DND-41 (cell line): ENCODE measurements around the gene DEAF1.
"Not testable (repeated sequence)": the region's sequence is repeated elsewhere in the genome, so short reads cannot be mapped to it uniquely, and the experiment has no call there.

ENCODE experiments used
- ATAC-seq: fragments of 200-7000 bp; cut with Tn5 transposase; 3 replicates; pipeline ENCODE4 v1.9.1; 2021; ENCODE audit warnings: low read depth; ENCODE audit not compliant: insufficient read depth
- DNase-seq: peaks from one replicate; pipeline ENCODE4 v3.0.0-alpha.2; 2020
- H2AFZ ChIP-seq: 2 replicates; pipeline ENCODE4 v1.6.0; 2012; ENCODE audit warnings: low read depth, low read length
- H3K27ac ChIP-seq: 2 replicates; pipeline ENCODE4 v1.5.1; 2012; ENCODE audit warnings: low read length, inconsistent platforms
- H3K27me3 ChIP-seq: fragments of 200-600 bp; sonication (generic); 2 replicates; pipeline ENCODE4 v1.6.0; 2012; ENCODE audit warnings: low read length, mild to moderate bottlenecking, inconsistent platforms; ENCODE audit not compliant: insufficient read depth, poor library complexity
- H3K36me3 ChIP-seq: 2 replicates; pipeline ENCODE4 v1.5.1; 2012; ENCODE audit warnings: low read length, inconsistent platforms; ENCODE audit not compliant: insufficient read depth
- H3K4me1 ChIP-seq: 2 replicates; pipeline ENCODE4 v1.5.1; 2012; ENCODE audit warnings: mild to moderate bottlenecking, low read length; ENCODE audit not compliant: insufficient read depth
- H3K4me2 ChIP-seq: 2 replicates; pipeline ENCODE4 v1.6.0; 2012; ENCODE audit warnings: mild to moderate bottlenecking, moderate library complexity, low read length, inconsistent platforms; ENCODE audit not compliant: insufficient read depth
- H3K4me3 ChIP-seq, 2 experiments: fragments of 200-600 bp in 1 of 2; shearing (Covaris generic) in 1 of 2; 2 replicates each; pipeline ENCODE4 v1.5.1; 2012 to 2016; ENCODE audit warnings: inconsistent platforms in 2 of 2, low read length in 2 of 2, mild to moderate bottlenecking in 2 of 2, low read depth in 1 of 2, moderate library complexity in 1 of 2
- H3K79me2 ChIP-seq: 2 replicates; pipeline ENCODE4 v1.6.0; 2012; ENCODE audit warnings: low read length, inconsistent platforms; ENCODE audit not compliant: insufficient read depth
- H3K9ac ChIP-seq: 2 replicates; pipeline ENCODE4 v1.6.0; 2012; ENCODE audit warnings: low read depth, mild to moderate bottlenecking, inconsistent platforms, low read length, moderate library complexity
- H3K9me3 ChIP-seq: 2 replicates; pipeline ENCODE4 v1.5.1; 2012; ENCODE audit warnings: low read length, moderate library complexity, mild to moderate bottlenecking, inconsistent platforms; ENCODE audit not compliant: insufficient read depth, severe bottlenecking
- H4K20me1 ChIP-seq: 2 replicates; pipeline ENCODE4 v1.6.0; 2012; ENCODE audit warnings: low read length; ENCODE audit not compliant: insufficient read depth
- EZH2 ChIP-seq: IDR thresholded peaks from 3 replicates; pipeline ENCODE4 v1.6.1; 2012; ENCODE audit warnings: borderline replicate concordance, low read depth, mild to moderate bottlenecking, moderate library complexity, low read length, inconsistent platforms; ENCODE audit not compliant: severe bottlenecking
- TF ChIP-seq, protein P1 (sequence below): IDR thresholded peaks from 2 replicates; pipeline ENCODE4 v1.5.1; 2012; ENCODE audit warnings: borderline replicate concordance, low read length, moderate library complexity, mild to moderate bottlenecking; ENCODE audit not compliant: poor library complexity, severe bottlenecking; ENCODE audit errors: extremely low read depth

Gene DEAF1

DNA sequence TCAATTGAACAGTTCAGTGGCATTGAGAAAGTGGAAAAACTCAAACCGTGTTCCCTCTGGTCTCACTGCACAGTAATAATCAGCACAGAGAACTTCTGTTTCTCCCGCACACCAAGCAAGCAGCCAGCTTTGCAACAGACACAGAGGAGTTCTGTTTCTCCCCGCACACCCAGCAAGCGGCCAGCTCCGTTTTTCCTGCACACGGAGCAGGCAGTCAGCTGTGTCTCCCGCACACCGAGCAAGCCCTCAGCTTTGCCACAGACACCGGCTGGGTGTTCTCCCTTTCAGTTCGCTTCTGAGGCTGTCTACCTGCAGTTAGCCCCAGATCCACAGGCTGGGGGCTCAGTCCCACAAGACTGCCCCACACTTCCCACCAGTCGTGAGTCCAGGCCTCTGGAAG, 42.3 kb upstream of the DEAF1 start:
- Histone ChIP-seq H3K4me3 (no peak overlapping the region), H2AFZ (no peak overlapping the region), H3K4me2 (no peak overlapping the region), H3K4me1 (no peaks in the 10 kb centered on the region), H3K9ac (no peak overlapping the region), H3K27me3 (peaks cover 13% of the 10 kb centered on the region), H3K79me2 (no peaks in the 10 kb centered on the region), H4K20me1 (no peaks in the 10 kb centered on the region), H3K27ac (no peak overlapping the region), H3K9me3 (no peaks in the 10 kb centered on the region), H3K36me3 (no peaks in the 10 kb centered on the region)
- DNase-seq (no peak), ATAC-seq (no peak)
- TF ChIP-seq, protein P1, sequence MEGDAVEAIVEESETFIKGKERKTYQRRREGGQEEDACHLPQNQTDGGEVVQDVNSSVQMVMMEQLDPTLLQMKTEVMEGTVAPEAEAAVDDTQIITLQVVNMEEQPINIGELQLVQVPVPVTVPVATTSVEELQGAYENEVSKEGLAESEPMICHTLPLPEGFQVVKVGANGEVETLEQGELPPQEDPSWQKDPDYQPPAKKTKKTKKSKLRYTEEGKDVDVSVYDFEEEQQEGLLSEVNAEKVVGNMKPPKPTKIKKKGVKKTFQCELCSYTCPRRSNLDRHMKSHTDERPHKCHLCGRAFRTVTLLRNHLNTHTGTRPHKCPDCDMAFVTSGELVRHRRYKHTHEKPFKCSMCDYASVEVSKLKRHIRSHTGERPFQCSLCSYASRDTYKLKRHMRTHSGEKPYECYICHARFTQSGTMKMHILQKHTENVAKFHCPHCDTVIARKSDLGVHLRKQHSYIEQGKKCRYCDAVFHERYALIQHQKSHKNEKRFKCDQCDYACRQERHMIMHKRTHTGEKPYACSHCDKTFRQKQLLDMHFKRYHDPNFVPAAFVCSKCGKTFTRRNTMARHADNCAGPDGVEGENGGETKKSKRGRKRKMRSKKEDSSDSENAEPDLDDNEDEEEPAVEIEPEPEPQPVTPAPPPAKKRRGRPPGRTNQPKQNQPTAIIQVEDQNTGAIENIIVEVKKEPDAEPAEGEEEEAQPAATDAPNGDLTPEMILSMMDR: no peak
- TF ChIP-seq EZH2: no peak

DNA sequence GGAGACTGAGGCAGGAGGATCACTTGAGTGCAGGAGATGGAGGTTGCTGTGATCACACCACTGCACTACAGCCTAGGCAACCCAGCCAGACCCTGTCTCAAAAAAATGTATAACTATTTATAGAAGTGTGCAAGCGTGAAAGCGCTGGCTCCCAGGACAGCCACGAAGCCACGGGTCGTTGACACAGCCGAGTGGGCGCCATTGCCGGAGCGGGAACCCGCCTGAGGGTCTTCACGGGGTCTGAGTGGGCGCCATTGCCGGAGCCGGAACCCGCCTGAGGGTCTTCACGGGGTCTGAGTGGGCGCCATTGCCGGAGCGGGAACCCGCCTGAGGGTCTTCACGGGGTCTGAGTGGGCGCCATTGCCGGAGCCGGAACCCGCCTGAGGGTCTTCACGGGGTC, 39.5 kb upstream of the DEAF1 start:
- H3K27me3 ChIP-seq: peaks cover 13% of the 10 kb centered on the region
- H3K27ac ChIP-seq, H3K4me1 ChIP-seq, DNase-seq, H3K36me3 ChIP-seq, H3K79me2 ChIP-seq, H3K4me2 ChIP-seq, H3K9me3 ChIP-seq, H2AFZ ChIP-seq, H3K9ac ChIP-seq, H3K4me3 ChIP-seq, ATAC-seq, H4K20me1 ChIP-seq: not testable (repeated sequence)

DNA sequence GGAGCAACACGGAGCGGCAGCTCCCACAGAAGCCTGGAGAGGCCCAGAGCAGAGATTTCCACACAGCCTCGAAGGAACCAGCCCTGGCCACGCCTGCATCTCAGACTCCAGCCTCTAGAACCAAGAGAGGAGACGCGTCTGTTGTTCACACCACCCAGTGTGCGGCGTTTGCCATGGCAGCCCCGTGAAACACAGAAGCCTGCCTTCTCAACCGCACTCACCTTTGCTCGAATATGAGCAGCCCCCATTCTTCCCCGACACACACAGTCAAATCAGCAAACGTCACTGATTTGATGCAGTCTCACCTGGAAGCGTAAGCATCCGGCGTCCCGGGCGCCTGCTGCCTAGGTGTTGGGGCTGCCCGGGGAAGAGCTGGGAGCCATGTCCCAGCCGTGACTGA, 38.0 kb upstream of the DEAF1 start:
- no peak overlapping the region for H2AFZ ChIP-seq
- no peak for DNase-seq
- no peaks in the 10 kb centered on the region; the same call in 1 of the 2 replicates for H3K4me1 ChIP-seq
- no peak overlapping the region for H3K27ac ChIP-seq
- no peaks in the 10 kb centered on the region for H4K20me1 ChIP-seq
- no peak overlapping the region for H3K9ac ChIP-seq
- H3K27me3 ChIP-seq: peaks cover 12% of the 10 kb centered on the region
- no peaks in the 10 kb centered on the region for H3K36me3 ChIP-seq
- TF ChIP-seq, protein P1: no peak
- TF ChIP-seq EZH2: no peak
- no peaks in the 10 kb centered on the region for H3K9me3 ChIP-seq
- no peaks in the 10 kb centered on the region for H3K79me2 ChIP-seq
- no peak for ATAC-seq
- H3K4me3 ChIP-seq: no peak overlapping the region
- no peak overlapping the region for H3K4me2 ChIP-seq

DNA sequence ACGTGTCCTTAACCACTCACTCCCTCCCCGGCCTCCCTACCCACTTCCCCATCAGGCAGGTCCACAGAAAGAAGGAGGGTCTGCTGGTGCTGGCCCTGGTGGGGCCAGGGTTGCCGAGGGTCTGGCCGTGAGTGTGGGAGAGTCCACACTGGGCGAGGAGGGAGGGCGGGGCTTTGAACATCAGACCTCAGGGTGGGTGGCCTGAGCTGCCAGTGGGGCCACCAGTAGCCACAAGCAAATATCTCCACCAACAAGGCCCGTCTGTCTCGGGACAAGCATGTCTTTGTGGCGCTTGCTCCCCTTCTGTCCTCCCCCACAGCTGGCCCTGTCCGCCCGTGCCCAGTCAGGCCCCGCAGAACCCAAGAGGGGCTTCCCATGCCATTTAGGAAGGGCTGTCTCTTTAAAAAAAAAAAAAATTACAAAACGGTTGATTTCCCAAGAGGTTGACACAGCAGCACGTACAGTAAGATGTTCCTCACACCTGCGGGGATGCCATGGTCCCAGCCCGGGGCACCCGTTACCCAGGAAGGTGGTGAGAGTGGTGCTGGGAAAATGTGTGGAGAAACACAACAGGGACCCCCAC, 34.6 kb upstream of the DEAF1 start:
- ATAC-seq (no peak), DNase-seq (no peak)
- H3K27ac ChIP-seq: no peak overlapping the region
- H3K4me3 ChIP-seq: no peak overlapping the region
- TF ChIP-seq, protein P1: no peak
- no peak for TF ChIP-seq EZH2
- peaks cover 7% of the 10 kb centered on the region; the same call in 1 of the 2 replicates for H4K20me1 ChIP-seq
- H3K9ac ChIP-seq: no peak overlapping the region
- H3K4me1 ChIP-seq: peaks cover 4% of the 10 kb centered on the region
- H2AFZ ChIP-seq: no peak overlapping the region
- H3K27me3 ChIP-seq: no peaks in the 10 kb centered on the region
- H3K36me3 ChIP-seq: no peaks in the 10 kb centered on the region
- H3K4me2 ChIP-seq: no peak overlapping the region
- H3K79me2 ChIP-seq: no peaks in the 10 kb centered on the region
- H3K9me3 ChIP-seq: no peaks in the 10 kb centered on the region
